ENCODE results near the gene WBP1L. TPM values are rescaled to one million over a fixed set of nuclear protein-coding genes. Genes with fewer than 3 reads are reported as not detected.

The WBP1L gene
- total and polyA plus RNA-seq, 2 of the 13 experiments (the other 11 are each of a cell fraction or from before 2014, with no cell fraction given), result 8.3 to 12.3 TPM

GRCh38 chr10:102813734-102814452, 70.1 kb downstream of the WBP1L start:
- FAIRE-seq, result peak; percentile 36
- intact Hi-C loops (cut with micrococcal nuclease; ENCODE audit: unreplicated experiment) (loop anchor here (2.0 kb wide), 1 partner anchor 71 kb away; the partner anchor contains the start of gene WBP1L), in situ Hi-C loops (cut with HindIII; ENCODE audit: extremely low pct_ligation_motif_present, low pct_unique_long_range_greater_than_20kb) (loop anchor here (10.0 kb wide), 1 partner anchor 69 kb away; the partner anchor contains the start of gene WBP1L)
- Histone ChIP-seq H3K4me1 (ENCODE audit: insufficient read depth, low read length) (peaks cover 42% of the 10 kb centered on the region), H3K27ac (ENCODE audit: extremely low read length, insufficient read depth, low read length) (peak overlapping the region; percentile 90), H2AFZ (ENCODE audit: low read length) (peak overlapping the region; percentile 31), H3K9ac (ENCODE audit: insufficient read depth, low read depth, low read length) (peak overlapping the region; percentile 65), H3K4me3 (replicated peaks in 1 of 3; ENCODE audit: insufficient read depth in 1 of 3, low read depth in 2 of 3, low read length in 3 of 3) (peak overlapping the region; percentile 3 to 56 (median 26); a peak in 3 of 6 replicates), H3K27me3 (ENCODE audit: control insufficient read depth in 1 of 2, insufficient read depth in 2 of 2, low read length in 2 of 2) (no peaks in the 10 kb centered on the region), H3K36me3 (replicated peaks in 1 of 2; ENCODE audit: control insufficient read depth in 1 of 2, insufficient read depth in 2 of 2, low read length in 2 of 2) (peaks cover 4 to 12% of the 10 kb centered on the region in 2 experiments; a peak in 3 of 5 replicates), H4K20me1 (ENCODE audit: insufficient read depth, low read length) (no peaks in the 10 kb centered on the region), H3K79me2 (ENCODE audit: insufficient read depth, low read length) (no peaks in the 10 kb centered on the region), H3K9me3 (ENCODE audit: low read length) (no peaks in the 10 kb centered on the region), H3K4me2 (ENCODE audit: low read depth, low read length) (peak overlapping the region; percentile 88)
- peak; percentile 58 for DNase-seq (ENCODE audit: low spot score)
- 4% methylated on average over 13 of the region's 16 CpGs for WGBS (ENCODE audit: low lambda C conversion rate)
- peak; percentile 75 for ATAC-seq
- CTCF ChIA-PET (ENCODE audit: low intra/inter-chr PET ratio, low total read pairs), result no interaction called here
- TSS peak; percentile 67 for BruUV-seq (replicated peaks)
- POLR2A ChIA-PET, result interaction anchor here (0.7 to 3.1 kb wide), 11 partner anchors 14 to 147 kb away, joined by 3 to 25 read pairs (median 3); partner anchors contain the start of genes CNNM2 and WBP1L
- no peak for TF ChIP-seq TOE1 (CRISPR knock-in tag; IDR thresholded peaks at IDR 0.05)
- peak; percentile 87 for TF ChIP-seq HNF4G (IDR thresholded peaks at IDR 0.05; ENCODE audit: borderline replicate concordance, low read depth, low read length)
- TF ChIP-seq HNF4G (CRISPR knock-in tag; IDR thresholded peaks at IDR 0.05; ENCODE audit: borderline replicate concordance, low read depth), result no peak
- peak; percentile 27; the same call in 1 of the 2 replicates for TF ChIP-seq NRL (CRISPR knock-in tag; IDR thresholded peaks at IDR 0.05; ENCODE audit: borderline replicate concordance)
- TF ChIP-seq ATF7-NPFF (CRISPR knock-in tag; IDR thresholded peaks at IDR 0.05; ENCODE audit: low read depth), result 0 out of 2 replicates have a peak, but pooled peaks have one; percentile 56
- 0 out of 2 replicates have a peak, but pooled peaks have one; percentile 52 for TF ChIP-seq ZNF230 (CRISPR knock-in tag; IDR thresholded peaks at IDR 0.05)
- no peak for TF ChIP-seq ZSCAN30 (CRISPR knock-in tag; IDR thresholded peaks at IDR 0.05)
- no peak for TF ChIP-seq ZNF460 (CRISPR knock-in tag; IDR thresholded peaks at IDR 0.05; ENCODE audit: borderline replicate concordance)
- peak; percentile 51; the same call in 1 of the 2 replicates for TF ChIP-seq RXRA (CRISPR knock-in tag; IDR thresholded peaks at IDR 0.05)
- TF ChIP-seq HOXA3 (CRISPR knock-in tag; IDR thresholded peaks at IDR 0.05), result no peak
- 0 out of 2 replicates have a peak, but pooled peaks have one; percentile 42 for TF ChIP-seq ZNF501 (CRISPR knock-in tag; IDR thresholded peaks at IDR 0.05)
- TF ChIP-seq ZNF138 (CRISPR knock-in tag; IDR thresholded peaks at IDR 0.05; ENCODE audit: low read depth), result no peak
- TF ChIP-seq ZNF441 (CRISPR knock-in tag; IDR thresholded peaks at IDR 0.05; ENCODE audit: borderline replicate concordance), result peak; percentile 34; the same call in 1 of the 2 replicates
- 0 out of 2 replicates have a peak, but pooled peaks have one; percentile 18 for TF ChIP-seq SMAD3 (CRISPR knock-in tag; IDR thresholded peaks at IDR 0.05)
- no peak for TF ChIP-seq SIX4 (CRISPR knock-in tag; IDR thresholded peaks at IDR 0.05)
- TF ChIP-seq TSC22D2 (CRISPR knock-in tag; IDR thresholded peaks at IDR 0.05; ENCODE audit: borderline replicate concordance), result 0 out of 2 replicates have a peak, but pooled peaks have one; percentile 23
- TF ChIP-seq ZNF430 (CRISPR knock-in tag; IDR thresholded peaks at IDR 0.05), result 0 out of 2 replicates have a peak, but pooled peaks have one; percentile 39
- no peak for TF ChIP-seq CCAR2 (optimal IDR thresholded peaks at IDR 0.05; ENCODE audit: low read depth, low read length)
- TF ChIP-seq ZFP36 (IDR thresholded peaks at IDR 0.05; ENCODE audit: borderline replicate concordance, low read depth, low read length, partially characterized antibody), result no peak
- 0 out of 2 replicates have a peak, but pooled peaks have one; percentile 31 for TF ChIP-seq KLF6 (CRISPR knock-in tag; IDR thresholded peaks at IDR 0.05)
- peak; percentile 83 for TF ChIP-seq PAXIP1 (CRISPR knock-in tag; conservative IDR thresholded peaks at IDR 0.05)
- 0 out of 2 replicates have a peak, but pooled peaks have one; percentile 65 for TF ChIP-seq ZNF761 (CRISPR knock-in tag; conservative IDR thresholded peaks at IDR 0.05)
